Mesenchymal stem cell (in vitro differentiated cells and primary cell): ENCODE data around the gene CARD18.

Experiments used
- DNase-seq: peaks from one replicate; pipeline ENCODE4 v3.0.0-alpha.2; 2013
- H2AFZ ChIP-seq: one replicate; pipeline ENCODE4 v1.6.1; 2013; ENCODE audit warnings: low read depth, mild to moderate bottlenecking, control low read depth, inconsistent platforms, low read length, moderate library complexity
- H2AK5ac ChIP-seq: 2 replicates; pipeline ENCODE4 v1.6.1; 2013; ENCODE audit warnings: low read length, moderate library complexity, mild to moderate bottlenecking, inconsistent platforms; ENCODE audit not compliant: severe bottlenecking
- H2BK120ac ChIP-seq: one replicate; pipeline ENCODE4 v1.6.1; 2013; ENCODE audit warnings: low read depth, mild to moderate bottlenecking, inconsistent platforms, low read length, moderate library complexity
- H2BK12ac ChIP-seq, 2 experiments: one replicate each; pipeline ENCODE4 v1.6.1; 2013; ENCODE audit warnings: inconsistent platforms in 2 of 2, low read length in 2 of 2, mild to moderate bottlenecking in 2 of 2, moderate library complexity in 2 of 2, control low read depth in 1 of 2
- H2BK15ac ChIP-seq: one replicate; pipeline ENCODE4 v1.6.1; 2013; ENCODE audit warnings: mild to moderate bottlenecking, low read depth, inconsistent platforms; ENCODE audit not compliant: poor library complexity, severe bottlenecking
- H2BK5ac ChIP-seq: 2 replicates; pipeline ENCODE4 v1.6.1; 2013; ENCODE audit warnings: low read depth, mild to moderate bottlenecking, low read length, control low read depth, inconsistent platforms; ENCODE audit not compliant: poor library complexity, severe bottlenecking
- H3K14ac ChIP-seq, 2 experiments: one replicate each; pipeline ENCODE4 v1.6.1; 2013; ENCODE audit warnings: inconsistent platforms in 2 of 2, low read length in 2 of 2, control low read depth in 1 of 2, mild to moderate bottlenecking in 1 of 2, moderate library complexity in 1 of 2
- H3K18ac ChIP-seq, 2 experiments: one replicate each; pipeline ENCODE4 v1.6.1; 2013; ENCODE audit warnings: inconsistent platforms in 2 of 2, low read length in 2 of 2, control low read depth in 1 of 2, low read depth in 1 of 2, mild to moderate bottlenecking in 1 of 2
- H3K23ac ChIP-seq, 2 experiments: one replicate each; pipeline ENCODE4 v1.6.1; 2013; ENCODE audit warnings: inconsistent platforms in 2 of 2, low read length in 2 of 2, mild to moderate bottlenecking in 2 of 2, moderate library complexity in 2 of 2, control low read depth in 1 of 2
- H3K27ac ChIP-seq: 2 replicates; pipeline ENCODE4 v1.5.1; 2013; ENCODE audit warnings: mild to moderate bottlenecking, moderate library complexity, low read length, control low read depth, inconsistent platforms; ENCODE audit not compliant: poor library complexity, severe bottlenecking
- H3K27me3 ChIP-seq, 2 experiments: 2 replicates each; pipeline versions ENCODE4 v1.6.1 to v1.7.0; 2013; ENCODE audit warnings: low read length in 2 of 2, mild to moderate bottlenecking in 2 of 2, moderate library complexity in 2 of 2, control low read depth in 1 of 2, inconsistent platforms in 1 of 2; ENCODE audit not compliant: control insufficient read depth in 1 of 2, insufficient read depth in 1 of 2
- H3K36me3 ChIP-seq, 2 experiments: 2 replicates each; pipeline versions ENCODE4 v1.6.1 to v1.7.0; 2013; ENCODE audit warnings: low read length in 2 of 2, control low read depth in 1 of 2, inconsistent platforms in 1 of 2, low read depth in 1 of 2, mild to moderate bottlenecking in 1 of 2; ENCODE audit not compliant: insufficient read depth in 2 of 2, control insufficient read depth in 1 of 2
- H3K4ac ChIP-seq, 2 experiments: one replicate each; pipeline ENCODE4 v1.6.1; 2013; ENCODE audit warnings: inconsistent platforms in 2 of 2, low read length in 2 of 2, mild to moderate bottlenecking in 2 of 2, moderate library complexity in 2 of 2, control low read depth in 1 of 2, low read depth in 1 of 2
- H3K4me1 ChIP-seq: 2 replicates; pipeline ENCODE4 v1.6.1; 2013; ENCODE audit warnings: low read depth, low read length, control low read depth; ENCODE audit not compliant: control insufficient read depth, insufficient read depth
- H3K4me2 ChIP-seq: 2 replicates; pipeline ENCODE4 v1.6.1; 2013; ENCODE audit warnings: low read length, mild to moderate bottlenecking, inconsistent platforms; ENCODE audit not compliant: poor library complexity, severe bottlenecking
- H3K4me3 ChIP-seq, 2 experiments: 2 replicates each; pipeline versions ENCODE4 v1.5.1 to v1.7.0; 2013; ENCODE audit warnings: low read length in 2 of 2, mild to moderate bottlenecking in 2 of 2, control low read depth in 1 of 2, low read depth in 1 of 2; ENCODE audit not compliant: insufficient read depth in 1 of 2
- H3K79me1 ChIP-seq: replicated peaks from 2 replicates; pipeline ENCODE4 v1.6.1; 2013; ENCODE audit warnings: mild to moderate bottlenecking, control low read depth, low read length, inconsistent platforms; ENCODE audit not compliant: poor library complexity, severe bottlenecking
- H3K9ac ChIP-seq: 2 replicates; pipeline ENCODE4 v1.7.0; 2013; ENCODE audit warnings: mild to moderate bottlenecking, low read length, moderate library complexity
- H3K9me3 ChIP-seq: 2 replicates; pipeline ENCODE4 v1.7.0; 2013; ENCODE audit warnings: mild to moderate bottlenecking, low read length; ENCODE audit not compliant: control insufficient read depth
- H4K8ac ChIP-seq: one replicate; pipeline ENCODE4 v1.6.1; 2013; ENCODE audit warnings: inconsistent platforms, mild to moderate bottlenecking, low read length, moderate library complexity
- H4K91ac ChIP-seq: one replicate; pipeline ENCODE4 v1.6.1; 2013; ENCODE audit warnings: mild to moderate bottlenecking, low read length, inconsistent platforms
- WGBS: methylation state at CpG from one replicate; pipeline ENCODE4 v1.1.7; 2013; ENCODE audit warnings: mixed read lengths; 5-methylcytosine and 5-hydroxymethylcytosine counted together

CARD18 gene

GRCh38 chr11:105152560-105152959, 13.0 kb upstream of the CARD18 start:
- Histone ChIP-seq H2AK5ac (no peak overlapping the region), H3K4me3 (no peak overlapping the region), H3K9ac (no peak overlapping the region)

DNA sequence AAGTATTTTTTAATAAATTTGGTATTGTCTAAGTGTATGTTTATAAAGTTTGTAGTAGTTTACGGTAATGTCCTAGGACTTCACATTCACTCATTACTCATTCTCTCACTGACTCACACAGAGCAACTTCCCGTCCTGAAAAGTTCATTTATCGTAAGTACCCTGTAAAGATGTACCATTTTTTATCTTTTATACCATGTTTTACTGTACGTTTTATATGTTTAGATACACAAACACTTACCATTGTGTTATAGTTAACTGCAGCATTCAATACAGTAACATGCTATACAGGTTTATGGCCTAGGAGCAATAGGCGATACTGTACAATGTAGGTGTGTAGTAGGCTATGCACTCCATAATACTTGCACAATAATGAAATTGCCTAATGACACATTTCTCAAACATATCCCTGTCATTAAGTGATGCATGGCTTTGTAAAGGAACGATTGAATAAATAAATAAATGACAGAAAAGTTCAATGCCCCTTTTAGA, 12.5 kb upstream of the CARD18 start:
- no peaks in the 10 kb centered on the region for H3K79me1 ChIP-seq
- no peaks in the 10 kb centered on the region for H3K4me1 ChIP-seq
- H3K9ac ChIP-seq = no peak overlapping the region
- H3K23ac ChIP-seq = no peak overlapping the region
- H3K4me3 ChIP-seq = no peak overlapping the region
- no peak overlapping the region for H2AFZ ChIP-seq
- no peaks in the 10 kb centered on the region for H3K36me3 ChIP-seq
- H2BK5ac ChIP-seq = no peak overlapping the region
- no peak overlapping the region for H4K91ac ChIP-seq
- H2BK15ac ChIP-seq = no peak overlapping the region
- no peak overlapping the region for H2BK120ac ChIP-seq
- H2AK5ac ChIP-seq = no peak overlapping the region
- no peaks in the 10 kb centered on the region for H3K9me3 ChIP-seq
- peak; percentile 72 for DNase-seq
- no CpG with 5 or more reads among the region's 6 CpGs for WGBS
- no peak overlapping the region for H4K8ac ChIP-seq
- H3K27ac ChIP-seq = no peak overlapping the region
- no peak overlapping the region for H3K14ac ChIP-seq
- no peak overlapping the region for H3K4ac ChIP-seq
- H3K27me3 ChIP-seq = no peaks in the 10 kb centered on the region
- H3K4me2 ChIP-seq = no peak overlapping the region
- H3K18ac ChIP-seq = no peak overlapping the region
- H2BK12ac ChIP-seq = no peak overlapping the region

More at GRCh38 chr11:105152560-105152959, 13.0 kb upstream of the CARD18 start:
- no peak overlapping the region for H3K4ac ChIP-seq
- no peak overlapping the region for H2BK5ac ChIP-seq
- no peak overlapping the region for H4K91ac ChIP-seq
- no peak overlapping the region for H2AFZ ChIP-seq
- H3K18ac ChIP-seq = no peak overlapping the region
- WGBS = 36% methylated on average over 1 of the region's 5 CpGs
- H3K27me3 ChIP-seq = no peaks in the 10 kb centered on the region
- H2BK120ac ChIP-seq = no peak overlapping the region
- peak overlapping the region in 1 of 2 experiments; percentile 12 for H2BK12ac ChIP-seq
- H3K9me3 ChIP-seq = no peaks in the 10 kb centered on the region
- H2BK15ac ChIP-seq = no peak overlapping the region
- no peaks in the 10 kb centered on the region for H3K36me3 ChIP-seq
- H3K14ac ChIP-seq = no peak overlapping the region
- no peak overlapping the region for H3K27ac ChIP-seq
- no peaks in the 10 kb centered on the region for H3K4me1 ChIP-seq
- DNase-seq = peak; percentile 22
- H3K23ac ChIP-seq = no peak overlapping the region
- no peak overlapping the region for H3K4me2 ChIP-seq
- H3K79me1 ChIP-seq = no peaks in the 10 kb centered on the region
- no peak overlapping the region for H4K8ac ChIP-seq

DNA sequence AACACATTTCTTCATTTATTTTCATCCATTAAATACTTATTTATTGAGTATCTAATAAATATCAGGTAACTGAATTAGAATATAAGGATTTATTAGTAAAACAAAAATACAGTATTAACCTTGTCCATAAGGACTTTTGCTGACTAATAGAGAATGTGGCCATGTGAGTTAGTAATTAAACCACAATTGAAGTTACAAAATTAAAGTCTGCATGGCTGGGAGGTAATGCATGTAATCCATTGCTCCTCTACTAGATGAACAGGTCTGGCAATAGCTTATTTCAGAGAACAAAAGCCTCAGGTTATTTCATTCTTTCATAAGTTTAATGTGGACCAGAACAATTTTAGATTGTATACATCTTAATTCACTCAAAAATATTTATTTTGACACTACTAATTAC, 9.9 kb upstream of the CARD18 start:
- H2BK15ac ChIP-seq = no peak overlapping the region
- no peak overlapping the region for H2AFZ ChIP-seq
- H3K4me3 ChIP-seq = no peak overlapping the region
- H2BK5ac ChIP-seq = no peak overlapping the region
- no peak overlapping the region for H2BK120ac ChIP-seq
- H3K9me3 ChIP-seq = no peaks in the 10 kb centered on the region
- no peak overlapping the region for H2BK12ac ChIP-seq
- no peak overlapping the region for H4K91ac ChIP-seq
- no peak overlapping the region for H3K14ac ChIP-seq
- H3K4me2 ChIP-seq = no peak overlapping the region
- H4K8ac ChIP-seq = no peak overlapping the region
- H3K9ac ChIP-seq = no peak overlapping the region
- H3K27ac ChIP-seq = no peak overlapping the region
- no peak overlapping the region for H2AK5ac ChIP-seq
- H3K27me3 ChIP-seq = no peaks in the 10 kb centered on the region
- no peak overlapping the region for H3K18ac ChIP-seq
- no peak for DNase-seq
- no peaks in the 10 kb centered on the region for H3K36me3 ChIP-seq
- H3K79me1 ChIP-seq = no peaks in the 10 kb centered on the region
- H3K4me1 ChIP-seq = no peaks in the 10 kb centered on the region
- no peak overlapping the region for H3K23ac ChIP-seq
- H3K4ac ChIP-seq = no peak overlapping the region

GRCh38 chr11:105148241-105148640, 8.7 kb upstream of the CARD18 start:
- DNase-seq = no peak
- Histone ChIP-seq H2BK15ac (no peak overlapping the region), H3K4ac (no peak overlapping the region), H3K4me3 (no peak overlapping the region), H4K8ac (no peak overlapping the region), H3K36me3 (no peaks in the 10 kb centered on the region), H2AFZ (no peak overlapping the region), H3K4me2 (no peak overlapping the region), H3K9ac (no peak overlapping the region), H3K27me3 (no peaks in the 10 kb centered on the region), H2BK120ac (no peak overlapping the region), H3K9me3 (no peaks in the 10 kb centered on the region), H2BK5ac (no peak overlapping the region), H3K79me1 (no peaks in the 10 kb centered on the region), H3K18ac (no peak overlapping the region), H3K14ac (no peak overlapping the region), H3K4me1 (no peaks in the 10 kb centered on the region), H3K23ac (no peak overlapping the region), H2BK12ac (no peak overlapping the region), H4K91ac (no peak overlapping the region), H3K27ac (no peak overlapping the region), H2AK5ac (no peak overlapping the region)
- WGBS = 96% methylated on average over 5 of the region's 5 CpGs
